HG03039 (cell line): ENCODE data around the gene XDH.

Experiments used
- ATAC-seq: cut with Tn5 transposase; IDR thresholded peaks from one replicate; pipeline ENCODE4 v1.9.1; 2021; ENCODE audit warnings: mild to moderate bottlenecking, moderate library complexity; ENCODE audit not compliant: unreplicated experiment

The XDH gene

GRCh38 chr2:31414601-31415241 is at the start of gene XDH:
Gene XDH (minus strand): TSS chr2:31414742. CDS start chr2:31414666, 76 bp downstream.
- ATAC-seq: no peak

GRCh38 chr2:31457651-31458050 is 43.1 kb upstream of the XDH start:
- no peak for ATAC-seq

GRCh38 chr2:31446848-31447247 is 32.3 kb upstream of the XDH start:
- no peak for ATAC-seq

- ATAC-seq: no peak
These were observed 27.8 kb upstream of the XDH start for GRCh38 chr2:31442376-31442775.

GRCh38 chr2:31440764-31441163 is 26.2 kb upstream of the XDH start:
- ATAC-seq: no peak

GRCh38 chr2:31434911-31435310 is 20.4 kb upstream of the XDH start:
- ATAC-seq: no peak

- no peak for ATAC-seq
These were observed 19.0 kb upstream of the XDH start for GRCh38 chr2:31433541-31433940.

- ATAC-seq: no peak
These were observed 16.1 kb upstream of the XDH start for GRCh38 chr2:31430439-31431165.

- ATAC-seq: no peak
These were observed 15.4 kb upstream of the XDH start for GRCh38 chr2:31429759-31430438.

- no peak for ATAC-seq
These were observed 14.5 kb upstream of the XDH start for GRCh38 chr2:31429040-31429439.

GRCh38 chr2:31428001-31428418 is 13.5 kb upstream of the XDH start:
- ATAC-seq: no peak

- ATAC-seq: no peak
These were observed 11.6 kb upstream of the XDH start for GRCh38 chr2:31426096-31426495.

GRCh38 chr2:31421634-31422033 is 7.1 kb upstream of the XDH start:
- no peak for ATAC-seq

GRCh38 chr2:31420936-31421335 is 6.4 kb upstream of the XDH start:
- ATAC-seq: no peak

GRCh38 chr2:31419386-31419785 is 4.8 kb upstream of the XDH start:
- no peak for ATAC-seq

GRCh38 chr2:31415421-31415820 is 879 bp upstream of the XDH start:
- no peak for ATAC-seq

GRCh38 chr2:31413862-31414550 is 536 bp downstream of the XDH start:
- no peak for ATAC-seq

GRCh38 chr2:31413025-31413424 is 1.5 kb downstream of the XDH start:
- ATAC-seq: no peak

- ATAC-seq: no peak
These were observed 2.8 kb downstream of the XDH start for GRCh38 chr2:31411771-31412170.

GRCh38 chr2:31406593-31407385 is 7.8 kb downstream of the XDH start:
- ATAC-seq: no peak

GRCh38 chr2:31404827-31405226 is 9.7 kb downstream of the XDH start:
- no peak for ATAC-seq
